Measurements from ENCODE around the gene PKNOX2. TPM values are rescaled to one million over a fixed set of nuclear protein-coding genes. Genes with fewer than 3 reads are reported as not detected.

PKNOX2 gene
- total RNA-seq, 1 donor from 2014 or later: 12.1 TPM

DNA sequence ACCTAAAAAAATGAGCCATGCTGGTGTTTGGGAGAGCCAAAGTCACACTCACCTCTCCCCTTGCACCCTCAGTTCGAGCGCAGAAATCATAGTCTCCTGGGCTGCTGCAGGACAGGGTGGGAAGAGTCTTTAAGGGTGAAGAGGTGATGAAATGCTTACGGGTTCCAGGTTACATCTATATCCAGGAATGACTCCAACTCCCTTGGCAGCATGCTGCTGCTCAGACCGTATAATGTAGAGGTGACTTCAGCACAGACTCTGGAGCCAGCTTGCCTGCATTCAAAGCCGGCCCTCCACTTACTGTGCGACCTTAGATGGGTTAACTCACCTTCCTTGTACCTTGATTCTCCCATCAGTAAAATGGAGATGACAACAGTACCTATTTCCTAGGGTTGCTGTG is 17.3 kb upstream of the PKNOX2 start:
- H3K27me3 ChIP-seq: no peaks in the 10 kb centered on the region
- TF ChIP-seq, protein P1, sequence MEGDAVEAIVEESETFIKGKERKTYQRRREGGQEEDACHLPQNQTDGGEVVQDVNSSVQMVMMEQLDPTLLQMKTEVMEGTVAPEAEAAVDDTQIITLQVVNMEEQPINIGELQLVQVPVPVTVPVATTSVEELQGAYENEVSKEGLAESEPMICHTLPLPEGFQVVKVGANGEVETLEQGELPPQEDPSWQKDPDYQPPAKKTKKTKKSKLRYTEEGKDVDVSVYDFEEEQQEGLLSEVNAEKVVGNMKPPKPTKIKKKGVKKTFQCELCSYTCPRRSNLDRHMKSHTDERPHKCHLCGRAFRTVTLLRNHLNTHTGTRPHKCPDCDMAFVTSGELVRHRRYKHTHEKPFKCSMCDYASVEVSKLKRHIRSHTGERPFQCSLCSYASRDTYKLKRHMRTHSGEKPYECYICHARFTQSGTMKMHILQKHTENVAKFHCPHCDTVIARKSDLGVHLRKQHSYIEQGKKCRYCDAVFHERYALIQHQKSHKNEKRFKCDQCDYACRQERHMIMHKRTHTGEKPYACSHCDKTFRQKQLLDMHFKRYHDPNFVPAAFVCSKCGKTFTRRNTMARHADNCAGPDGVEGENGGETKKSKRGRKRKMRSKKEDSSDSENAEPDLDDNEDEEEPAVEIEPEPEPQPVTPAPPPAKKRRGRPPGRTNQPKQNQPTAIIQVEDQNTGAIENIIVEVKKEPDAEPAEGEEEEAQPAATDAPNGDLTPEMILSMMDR (IDR thresholded peaks at IDR 0.05): no peak
- intact Hi-C loops (cut with DNase I): no loop called here
- H3K9me3 ChIP-seq: no peaks in the 10 kb centered on the region
- no peak for DNase-seq (ENCODE audit: low spot score in 2 of 2)
- H3K4me1 ChIP-seq: no peaks in the 10 kb centered on the region
- no peaks in the 10 kb centered on the region for H3K36me3 ChIP-seq
- H3K4me3 ChIP-seq: no peak overlapping the region
- H3K27ac ChIP-seq: no peak overlapping the region

DNA sequence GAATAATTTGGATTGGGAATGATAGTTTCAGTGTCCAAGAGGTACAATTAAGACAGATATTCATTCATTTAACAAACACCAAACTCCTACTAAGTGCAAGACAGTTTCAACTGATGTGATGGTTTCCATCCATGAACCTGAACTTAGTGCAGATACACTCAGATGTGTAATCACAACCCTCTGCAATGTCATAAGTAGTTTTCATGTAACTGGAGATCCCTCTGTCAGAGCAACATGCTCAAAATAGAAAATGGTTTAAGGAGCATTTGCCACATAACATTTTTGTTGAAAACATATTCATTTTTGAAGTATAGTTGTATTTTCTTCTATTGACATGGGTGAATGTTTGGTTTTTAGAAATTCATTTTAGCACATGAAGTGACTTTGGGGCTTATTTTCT is 16.5 kb upstream of the PKNOX2 start:
- intact Hi-C loops (cut with DNase I): no loop called here

DNA sequence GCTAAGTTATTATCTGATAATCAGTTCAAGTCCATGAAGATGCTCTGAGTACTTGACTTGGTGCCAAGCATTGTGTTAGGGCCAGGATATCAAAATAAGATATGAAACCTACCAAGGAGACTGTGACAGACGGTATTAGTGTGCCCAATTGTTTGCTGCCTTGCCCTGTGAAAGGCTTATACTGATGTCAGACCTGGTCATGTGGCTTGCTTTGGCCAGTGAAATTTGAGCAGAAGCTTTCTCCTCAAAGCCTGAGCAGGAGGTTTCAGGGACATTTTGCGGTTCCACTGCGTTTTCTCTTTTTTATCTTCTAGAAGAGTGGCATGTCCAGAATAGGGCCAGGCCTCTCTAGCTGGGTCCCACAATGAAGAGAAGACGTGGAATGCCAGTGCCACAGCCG is 15.8 kb upstream of the PKNOX2 start:
- no peaks in the 10 kb centered on the region for H3K9me3 ChIP-seq
- no peaks in the 10 kb centered on the region for H3K36me3 ChIP-seq
- DNase-seq (ENCODE audit: low spot score in 2 of 2): no peak
- no peaks in the 10 kb centered on the region for H3K27me3 ChIP-seq
- intact Hi-C loops (cut with DNase I): no loop called here
- TF ChIP-seq, protein P1 (IDR thresholded peaks at IDR 0.05): no peak
- H3K4me1 ChIP-seq: no peaks in the 10 kb centered on the region
- H3K4me3 ChIP-seq: no peak overlapping the region
- no peak overlapping the region for H3K27ac ChIP-seq

More for the DNA sequence above, 16.5 kb upstream of the PKNOX2 start:
- Histone ChIP-seq H3K4me1 (no peaks in the 10 kb centered on the region), H3K27me3 (no peaks in the 10 kb centered on the region), H3K36me3 (no peaks in the 10 kb centered on the region), H3K4me3 (no peak overlapping the region), H3K9me3 (no peaks in the 10 kb centered on the region), H3K27ac (no peak overlapping the region)
- TF ChIP-seq, protein P1 (IDR thresholded peaks at IDR 0.05): no peak
- no peak for DNase-seq (ENCODE audit: low spot score in 2 of 2)

DNA sequence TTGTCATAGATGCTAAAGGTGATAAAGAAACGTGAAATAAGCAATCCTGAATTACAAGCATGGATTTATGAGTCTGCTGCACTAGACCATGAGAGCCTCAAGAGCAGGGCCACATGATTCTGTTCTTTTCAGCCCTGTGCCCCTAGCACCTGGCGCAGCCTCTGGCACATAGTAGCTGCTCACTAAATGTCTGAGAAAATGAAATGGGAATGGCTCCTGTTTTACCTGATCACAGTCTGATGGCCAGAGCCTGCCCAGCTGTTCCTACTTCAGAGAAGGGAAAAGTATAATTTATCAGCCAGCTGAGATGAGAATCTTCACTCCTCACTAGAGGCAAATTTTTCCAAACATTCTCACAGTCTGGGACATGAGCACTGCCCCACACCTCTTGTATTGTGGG is 10.7 kb upstream of the PKNOX2 start:
- Histone ChIP-seq H3K36me3 (no peaks in the 10 kb centered on the region), H3K4me3 (no peak overlapping the region), H3K27ac (no peak overlapping the region), H3K4me1 (no peaks in the 10 kb centered on the region), H3K9me3 (no peaks in the 10 kb centered on the region), H3K27me3 (no peaks in the 10 kb centered on the region)
- DNase-seq (ENCODE audit: low spot score in 2 of 2): peak in 1 of 2 donors; percentile 13
- TF ChIP-seq, protein P1 (IDR thresholded peaks at IDR 0.05): no peak
- intact Hi-C loops (cut with DNase I): no loop called here

DNA sequence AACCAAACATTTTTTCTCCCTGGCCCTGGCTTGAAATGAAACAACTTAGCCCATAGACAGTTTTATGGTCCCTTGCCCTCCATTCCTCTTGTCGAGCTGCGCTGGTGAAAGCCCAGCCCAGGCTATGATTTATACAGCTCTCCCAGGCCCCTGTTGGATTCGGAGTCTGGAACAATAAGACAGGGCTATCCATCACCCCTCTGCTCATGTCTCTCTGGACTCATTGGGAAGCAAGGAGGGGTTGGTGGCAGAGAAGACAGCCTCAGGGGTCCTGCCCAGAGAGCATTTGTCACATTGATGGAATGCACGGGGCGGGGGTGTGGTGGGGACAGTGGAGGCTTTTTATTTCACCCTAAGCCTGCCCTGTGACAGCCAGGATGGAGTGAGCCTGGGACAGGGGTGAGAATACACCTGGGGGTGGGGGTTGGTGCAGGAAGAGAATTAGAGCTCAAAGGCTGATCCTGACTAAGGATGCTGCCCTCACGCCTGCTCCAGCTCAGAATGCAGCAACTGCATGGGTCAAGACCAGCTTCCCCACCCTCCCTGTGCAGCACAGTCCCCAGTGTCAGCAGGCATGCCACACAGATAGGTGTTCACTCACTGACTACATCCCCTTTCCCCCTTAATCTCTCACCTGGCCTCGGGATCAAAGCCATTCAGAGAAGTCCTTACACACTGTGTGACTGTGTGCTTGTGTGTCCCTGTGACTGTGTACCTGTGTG is 10.0 kb upstream of the PKNOX2 start:
- intact Hi-C loops (cut with DNase I): no loop called here
- Histone ChIP-seq H3K36me3 (no peaks in the 10 kb centered on the region), H3K9me3 (no peaks in the 10 kb centered on the region), H3K4me3 (no peak overlapping the region), H3K27ac (no peak overlapping the region), H3K27me3 (no peaks in the 10 kb centered on the region), H3K4me1 (no peaks in the 10 kb centered on the region)
- peak in 1 of 2 donors; percentile 42 for DNase-seq (ENCODE audit: low spot score in 2 of 2)
- TF ChIP-seq, protein P1 (IDR thresholded peaks at IDR 0.05): no peak

DNA sequence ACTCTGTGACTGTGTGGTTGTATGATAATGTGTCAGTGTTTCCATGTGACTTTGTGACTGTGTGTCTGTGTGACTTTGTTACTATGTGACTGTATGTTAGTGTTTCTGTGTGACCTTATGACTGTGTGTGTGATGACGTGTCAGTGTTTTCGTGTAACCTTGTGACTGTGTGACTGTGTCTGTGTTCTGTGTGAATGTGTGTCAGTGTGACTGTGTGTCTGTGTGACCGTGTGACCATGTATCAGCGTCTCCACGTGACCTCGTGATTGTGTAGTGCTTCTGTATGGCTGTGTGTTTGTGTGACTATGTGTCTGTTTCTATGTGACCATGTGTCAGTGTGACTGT is 9.5 kb upstream of the PKNOX2 start:
- H3K9me3 ChIP-seq: no peaks in the 10 kb centered on the region
- intact Hi-C loops (cut with DNase I): no loop called here
- no peaks in the 10 kb centered on the region for H3K27me3 ChIP-seq
- no peak overlapping the region for H3K27ac ChIP-seq
- no peak overlapping the region for H3K4me3 ChIP-seq
- peak in 1 of 2 donors; percentile 0 for DNase-seq (ENCODE audit: low spot score in 2 of 2)
- H3K36me3 ChIP-seq: no peaks in the 10 kb centered on the region
- TF ChIP-seq, protein P1 (IDR thresholded peaks at IDR 0.05): no peak
- no peaks in the 10 kb centered on the region for H3K4me1 ChIP-seq

All from ascending aorta (tissue), 2 donors.